Jurkat, Clone E6-1 (cell line): ENCODE data around the gene AHCYL2.
"Not testable (repeated sequence)": the region's sequence is repeated elsewhere in the genome, so short reads cannot be mapped to it uniquely, and the experiment has no call there.

Experiments
- DNase-seq: peaks from one replicate; pipeline ENCODE4 v3.0.0-alpha.2; 2011; ENCODE audit warnings: low read depth, low spot score
- H3K4me3 ChIP-seq: 2 replicates; pipeline ENCODE4 v1.5.1; 2011; ENCODE audit warnings: mild to moderate bottlenecking, low read length, control low read depth, moderate library complexity

Gene AHCYL2

GRCh38 chr7:129271500-129272355, 46.9 kb downstream of the AHCYL2 start:
- H3K4me3 ChIP-seq, result no peak overlapping the region
- DNase-seq, result peak; percentile 64

GRCh38 chr7:129273936-129274335, 49.1 kb downstream of the AHCYL2 start:
- no peak overlapping the region for H3K4me3 ChIP-seq
- DNase-seq, result no peak

GRCh38 chr7:129277629-129278028, 52.8 kb downstream of the AHCYL2 start:
- H3K4me3 ChIP-seq, result no peak overlapping the region
- DNase-seq, result no peak

- no peak for DNase-seq
- no peak overlapping the region for H3K4me3 ChIP-seq
These were observed 53.9 kb downstream of the AHCYL2 start for GRCh38 chr7:129278688-129279087.

- H3K4me3 ChIP-seq, result no peak overlapping the region
- no peak for DNase-seq
These were observed 54.9 kb downstream of the AHCYL2 start for GRCh38 chr7:129279757-129280156.

GRCh38 chr7:129281163-129281562, 56.3 kb downstream of the AHCYL2 start:
- no peak overlapping the region for H3K4me3 ChIP-seq

GRCh38 chr7:129282865-129283264, 58.0 kb downstream of the AHCYL2 start:
- no peak for DNase-seq
- no peak overlapping the region for H3K4me3 ChIP-seq

More at GRCh38 chr7:129281163-129281562, 56.3 kb downstream of the AHCYL2 start:
- no peak for DNase-seq

- H3K4me3 ChIP-seq, result no peak overlapping the region
- DNase-seq, result no peak
These were observed 59.1 kb downstream of the AHCYL2 start for GRCh38 chr7:129283936-129284335.

- DNase-seq, result no peak
- no peak overlapping the region for H3K4me3 ChIP-seq
These were observed 60.3 kb downstream of the AHCYL2 start for GRCh38 chr7:129285111-129285510.

GRCh38 chr7:129292861-129293260, 68.0 kb downstream of the AHCYL2 start:
- no peak overlapping the region for H3K4me3 ChIP-seq
- DNase-seq, result no peak

GRCh38 chr7:129295015-129295423, 70.2 kb downstream of the AHCYL2 start:
- no peak overlapping the region for H3K4me3 ChIP-seq
- no peak for DNase-seq

GRCh38 chr7:129298268-129298893, 73.6 kb downstream of the AHCYL2 start:
- DNase-seq, result peak; percentile 49
- no peak overlapping the region for H3K4me3 ChIP-seq

- DNase-seq, result no peak
- no peak overlapping the region for H3K4me3 ChIP-seq
These were observed 75.1 kb downstream of the AHCYL2 start for GRCh38 chr7:129299889-129300288.

- not testable (repeated sequence) for H3K4me3 ChIP-seq, DNase-seq
These were observed 75.5 kb downstream of the AHCYL2 start for GRCh38 chr7:129300299-129300698.

GRCh38 chr7:129307592-129307991, 82.8 kb downstream of the AHCYL2 start:
- no peak overlapping the region for H3K4me3 ChIP-seq
- DNase-seq, result no peak

GRCh38 chr7:129308047-129308446, 83.2 kb downstream of the AHCYL2 start:
- H3K4me3 ChIP-seq, result no peak overlapping the region
- no peak for DNase-seq

GRCh38 chr7:129311429-129311828, 86.6 kb downstream of the AHCYL2 start:
- no peak for DNase-seq
- H3K4me3 ChIP-seq, result no peak overlapping the region

GRCh38 chr7:129313282-129313681, 88.5 kb downstream of the AHCYL2 start:
- H3K4me3 ChIP-seq, result no peak overlapping the region
- no peak for DNase-seq

- no peak overlapping the region for H3K4me3 ChIP-seq
- no peak for DNase-seq
These were observed 91.1 kb downstream of the AHCYL2 start for GRCh38 chr7:129315960-129316359.

- no peak for DNase-seq
These were observed 92.6 kb downstream of the AHCYL2 start for GRCh38 chr7:129317450-129317849.

GRCh38 chr7:129327076-129327475, 102.2 kb downstream of the AHCYL2 start:
- no peak overlapping the region for H3K4me3 ChIP-seq
- DNase-seq, result no peak

More at GRCh38 chr7:129317450-129317849, 92.6 kb downstream of the AHCYL2 start:
- H3K4me3 ChIP-seq, result no peak overlapping the region
